HepG2 (cell line): Measurements from ENCODE around the gene SLC9A8. TPM values are rescaled to one million over a fixed set of nuclear protein-coding genes. Genes with fewer than 3 reads are reported as not detected.

Experiments used
- BHLHE40 ChIP-seq: IDR thresholded peaks from 2 replicates; pipeline ENCODE4 v1.6.1; 2011; ENCODE audit warnings: low read length, improper control_type of control experiment
- ETV5 ChIP-seq: IDR thresholded peaks from 2 replicates; pipeline ENCODE4 v1.6.1; 2018; ENCODE audit warnings: missing biosample characterization, missing genetic modification reagents, inconsistent platforms, borderline replicate concordance
- HNRNPUL1 ChIP-seq: fragments of 200-400 bp; formaldehyde crosslinking; IDR thresholded peaks from 2 replicates; pipeline ENCODE4 v1.6.1; 2017; ENCODE audit warnings: low read depth, mild to moderate bottlenecking, low read length, moderate library complexity
- JUN ChIP-seq: sonication (generic); formaldehyde crosslinking; IDR thresholded peaks from 2 replicates; pipeline ENCODE4 v1.4.0; 2020; ENCODE audit warnings: mild to moderate bottlenecking, missing genetic modification reagents
- JUNB ChIP-seq: sonication (generic); formaldehyde crosslinking; IDR thresholded peaks from 2 replicates; pipeline ENCODE4 v1.8.0; 2022; ENCODE audit warnings: missing genetic modification reagents, mild to moderate bottlenecking, borderline replicate concordance
- MED13 ChIP-seq: sonication (generic); formaldehyde crosslinking; IDR thresholded peaks from 2 replicates; pipeline ENCODE4 v1.5.0; 2020; ENCODE audit warnings: missing genetic modification reagents
- NFYB ChIP-seq: sonication (generic); formaldehyde crosslinking; IDR thresholded peaks from 2 replicates; pipeline ENCODE4 v1.4.0; 2020; ENCODE audit warnings: missing genetic modification reagents
- PCBP2 ChIP-seq: fragments of 200-400 bp; formaldehyde crosslinking; optimal IDR thresholded peaks from 2 replicates; pipeline ENCODE3; 2018; ENCODE audit warnings: low read length, low read depth; ENCODE audit not compliant: poor library complexity, severe bottlenecking
- PPARG ChIP-seq: conservative IDR thresholded peaks from 2 replicates; pipeline ENCODE4 v1.6.1; 2016; ENCODE audit warnings: missing biosample characterization, missing genetic modification reagents
- STAG1 ChIP-seq: sonication (generic); formaldehyde crosslinking; IDR thresholded peaks from 2 replicates; pipeline ENCODE4 v1.4.0; 2020; ENCODE audit warnings: missing genetic modification reagents
- TCF7L2 ChIP-seq: IDR thresholded peaks from 2 replicates; pipeline ENCODE4 v1.6.1; 2011; ENCODE audit warnings: mild to moderate bottlenecking, low read depth, low read length, moderate library complexity
- ZEB1 ChIP-seq: IDR thresholded peaks from 2 replicates; pipeline ENCODE4 v1.6.1; 2012; ENCODE audit warnings: mild to moderate bottlenecking, low read depth, inconsistent platforms; ENCODE audit not compliant: insufficient replicate concordance
- ZNF343 ChIP-seq: sonication (generic); formaldehyde crosslinking; IDR thresholded peaks from 2 replicates; pipeline ENCODE4 v1.4.0; 2020; ENCODE audit warnings: mild to moderate bottlenecking, missing genetic modification reagents
- ZNF430 ChIP-seq: sonication (generic); formaldehyde crosslinking; IDR thresholded peaks from 2 replicates; pipeline ENCODE4 v1.9.0; 2021; ENCODE audit warnings: mild to moderate bottlenecking, missing genetic modification reagents
- ZNF546 ChIP-seq: sonication (generic); formaldehyde crosslinking; conservative IDR thresholded peaks from 2 replicates; pipeline ENCODE4 v1.8.1; 2023; ENCODE audit warnings: mild to moderate bottlenecking, missing genetic modification reagents
- ZNF550 ChIP-seq: sonication (generic); formaldehyde crosslinking; IDR thresholded peaks from 2 replicates; pipeline ENCODE4 v1.4.0; 2020; ENCODE audit warnings: mild to moderate bottlenecking, missing genetic modification reagents, borderline replicate concordance
- ZZZ3 ChIP-seq: sonication (generic); formaldehyde crosslinking; IDR thresholded peaks from 2 replicates; pipeline ENCODE4 v1.4.0; 2020; ENCODE audit warnings: missing genetic modification reagents, mild to moderate bottlenecking, borderline replicate concordance
- polyA plus RNA-seq, 8 experiments: library from polyadenylated mRNA; depleted of rRNA in 3 of 8; stranded (reverse) in 7 of 8; unstranded in 1 of 8; fragments of >200 nt; fragmentation: Illumina TruSeq in 4 of 8; extraction: Trizol in 4 of 8; gene quantifications; 2 replicates each; pipeline versions ENCODE4 v1.2.1 to v1.2.3, GENCODE V29; 2011 to 2016; ENCODE audit warnings: low read depth in 4 of 8, missing spikeins in 1 of 8, mixed read lengths in 1 of 8; ENCODE audit not compliant: insufficient read depth in 1 of 8
- total RNA-seq, 5 experiments: library from RNA; depleted of rRNA; stranded (reverse); fragments of >200 nt; fragmentation: Illumina TruSeq; extraction: Trizol; gene quantifications; 2 replicates each; pipeline ENCODE4 v1.2.3, GENCODE V29; 2016; ENCODE audit warnings: low read depth in 1 of 5
- TF ChIP-seq, protein P1 (sequence below): sonication (generic); formaldehyde crosslinking; IDR thresholded peaks from 2 replicates; pipeline ENCODE4 v1.5.1; 2020; ENCODE audit warnings: missing genetic modification reagents, mild to moderate bottlenecking, borderline replicate concordance
- TF ChIP-seq, protein P2 (sequence below): sonication (generic); formaldehyde crosslinking; IDR thresholded peaks from 2 replicates; pipeline ENCODE4 v1.4.0; 2020; ENCODE audit warnings: missing genetic modification reagents; ENCODE audit errors: not compliant biosample characterization
- TF ChIP-seq, protein P3 (sequence below): IDR thresholded peaks from 2 replicates; pipeline ENCODE4 v1.6.1; 2016; ENCODE audit warnings: mild to moderate bottlenecking, missing biosample characterization, missing genetic modification reagents
- TF ChIP-seq, protein P4 (sequence below): fragments of 450-650 bp; IDR thresholded peaks from 2 replicates; pipeline ENCODE4 v1.6.1; 2016
- TF ChIP-seq, protein P5 (sequence below): IDR thresholded peaks from 2 replicates; pipeline ENCODE4 v1.6.1; 2016
- TF ChIP-seq, protein P6 (sequence below): sonication (generic); formaldehyde crosslinking; IDR thresholded peaks from 2 replicates; pipeline ENCODE4 v1.5.0; 2020; ENCODE audit warnings: mild to moderate bottlenecking, missing genetic modification reagents

Gene SLC9A8
- total and polyA plus RNA-seq, 2 of the 13 experiments (the other 11 are each of a cell fraction or from before 2014, with no cell fraction given) = 4.1 to 7.4 TPM

DNA sequence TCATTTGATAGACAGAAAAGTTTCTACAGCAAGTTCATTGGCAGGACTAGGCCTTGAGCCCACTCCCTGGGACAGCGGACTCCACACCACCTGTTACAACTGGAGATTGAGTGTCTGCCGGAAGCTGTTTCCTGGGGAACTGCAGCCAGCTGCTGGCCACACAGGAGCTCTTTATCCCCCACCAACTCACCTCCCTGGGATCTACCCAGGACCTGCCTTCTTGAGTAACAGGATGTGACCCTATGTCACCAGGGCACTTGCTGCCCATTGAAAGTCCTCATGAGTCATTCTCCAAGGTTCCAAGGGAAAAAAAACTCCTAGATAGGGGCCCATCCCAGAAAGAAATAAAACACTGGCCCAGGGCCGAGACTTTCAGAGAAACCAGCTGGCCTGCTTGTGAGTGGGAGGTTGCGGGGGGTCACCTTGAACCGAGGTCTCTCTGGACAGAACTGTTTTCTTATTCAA lies 37.4 kb upstream of the SLC9A8 start (continued):
- no peak for TF ChIP-seq PCBP2
- no peak for TF ChIP-seq ZEB1
- TF ChIP-seq, protein P1, sequence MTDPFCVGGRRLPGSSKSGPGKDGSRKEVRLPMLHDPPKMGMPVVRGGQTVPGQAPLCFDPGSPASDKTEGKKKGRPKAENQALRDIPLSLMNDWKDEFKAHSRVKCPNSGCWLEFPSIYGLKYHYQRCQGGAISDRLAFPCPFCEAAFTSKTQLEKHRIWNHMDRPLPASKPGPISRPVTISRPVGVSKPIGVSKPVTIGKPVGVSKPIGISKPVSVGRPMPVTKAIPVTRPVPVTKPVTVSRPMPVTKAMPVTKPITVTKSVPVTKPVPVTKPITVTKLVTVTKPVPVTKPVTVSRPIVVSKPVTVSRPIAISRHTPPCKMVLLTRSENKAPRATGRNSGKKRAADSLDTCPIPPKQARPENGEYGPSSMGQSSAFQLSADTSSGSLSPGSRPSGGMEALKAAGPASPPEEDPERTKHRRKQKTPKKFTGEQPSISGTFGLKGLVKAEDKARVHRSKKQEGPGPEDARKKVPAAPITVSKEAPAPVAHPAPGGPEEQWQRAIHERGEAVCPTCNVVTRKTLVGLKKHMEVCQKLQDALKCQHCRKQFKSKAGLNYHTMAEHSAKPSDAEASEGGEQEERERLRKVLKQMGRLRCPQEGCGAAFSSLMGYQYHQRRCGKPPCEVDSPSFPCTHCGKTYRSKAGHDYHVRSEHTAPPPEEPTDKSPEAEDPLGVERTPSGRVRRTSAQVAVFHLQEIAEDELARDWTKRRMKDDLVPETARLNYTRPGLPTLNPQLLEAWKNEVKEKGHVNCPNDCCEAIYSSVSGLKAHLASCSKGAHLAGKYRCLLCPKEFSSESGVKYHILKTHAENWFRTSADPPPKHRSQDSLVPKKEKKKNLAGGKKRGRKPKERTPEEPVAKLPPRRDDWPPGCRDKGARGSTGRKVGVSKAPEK = no peak
- peak; percentile 52 for TF ChIP-seq STAG1
- no peak for TF ChIP-seq JUNB (CRISPR knock-in tag)
- TF ChIP-seq NFYB (CRISPR knock-in tag) = peak; percentile 40; the same call in 1 of the 2 replicates
- peak; percentile 98 for TF ChIP-seq ETV5
- peak; percentile 59; the same call in 1 of the 2 replicates for TF ChIP-seq JUN (CRISPR knock-in tag)
- no peak for TF ChIP-seq MED13 (CRISPR knock-in tag)
- no peak for TF ChIP-seq TCF7L2
- TF ChIP-seq, protein P2, sequence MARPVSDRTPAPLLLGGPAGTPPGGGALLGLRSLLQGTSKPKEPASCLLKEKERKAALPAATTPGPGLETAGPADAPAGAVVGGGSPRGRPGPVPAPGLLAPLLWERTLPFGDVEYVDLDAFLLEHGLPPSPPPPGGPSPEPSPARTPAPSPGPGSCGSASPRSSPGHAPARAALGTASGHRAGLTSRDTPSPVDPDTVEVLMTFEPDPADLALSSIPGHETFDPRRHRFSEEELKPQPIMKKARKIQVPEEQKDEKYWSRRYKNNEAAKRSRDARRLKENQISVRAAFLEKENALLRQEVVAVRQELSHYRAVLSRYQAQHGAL = no peak
- no peak for TF ChIP-seq ZNF546 (CRISPR knock-in tag)
- TF ChIP-seq HNRNPUL1 = no peak
- TF ChIP-seq, protein P3, sequence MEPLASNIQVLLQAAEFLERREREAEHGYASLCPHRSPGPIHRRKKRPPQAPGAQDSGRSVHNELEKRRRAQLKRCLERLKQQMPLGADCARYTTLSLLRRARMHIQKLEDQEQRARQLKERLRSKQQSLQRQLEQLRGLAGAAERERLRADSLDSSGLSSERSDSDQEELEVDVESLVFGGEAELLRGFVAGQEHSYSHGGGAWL (CRISPR knock-in tag) = peak; percentile 67; the same call in 1 of the 2 replicates
- TF ChIP-seq ZZZ3 (CRISPR knock-in tag) = no peak
- TF ChIP-seq ZNF343 = no peak
- no peak; the same call in 1 of the 2 replicates for TF ChIP-seq ZNF430 (CRISPR knock-in tag)
- TF ChIP-seq, protein P4, sequence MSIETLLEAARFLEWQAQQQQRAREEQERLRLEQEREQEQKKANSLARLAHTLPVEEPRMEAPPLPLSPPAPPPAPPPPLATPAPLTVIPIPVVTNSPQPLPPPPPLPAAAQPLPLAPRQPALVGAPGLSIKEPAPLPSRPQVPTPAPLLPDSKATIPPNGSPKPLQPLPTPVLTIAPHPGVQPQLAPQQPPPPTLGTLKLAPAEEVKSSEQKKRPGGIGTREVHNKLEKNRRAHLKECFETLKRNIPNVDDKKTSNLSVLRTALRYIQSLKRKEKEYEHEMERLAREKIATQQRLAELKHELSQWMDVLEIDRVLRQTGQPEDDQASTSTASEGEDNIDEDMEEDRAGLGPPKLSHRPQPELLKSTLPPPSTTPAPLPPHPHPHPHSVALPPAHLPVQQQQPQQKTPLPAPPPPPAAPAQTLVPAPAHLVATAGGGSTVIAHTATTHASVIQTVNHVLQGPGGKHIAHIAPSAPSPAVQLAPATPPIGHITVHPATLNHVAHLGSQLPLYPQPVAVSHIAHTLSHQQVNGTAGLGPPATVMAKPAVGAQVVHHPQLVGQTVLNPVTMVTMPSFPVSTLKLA = no peak
- TF ChIP-seq, protein P5, sequence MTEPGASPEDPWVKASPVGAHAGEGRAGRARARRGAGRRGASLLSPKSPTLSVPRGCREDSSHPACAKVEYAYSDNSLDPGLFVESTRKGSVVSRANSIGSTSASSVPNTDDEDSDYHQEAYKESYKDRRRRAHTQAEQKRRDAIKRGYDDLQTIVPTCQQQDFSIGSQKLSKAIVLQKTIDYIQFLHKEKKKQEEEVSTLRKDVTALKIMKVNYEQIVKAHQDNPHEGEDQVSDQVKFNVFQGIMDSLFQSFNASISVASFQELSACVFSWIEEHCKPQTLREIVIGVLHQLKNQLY (CRISPR knock-in tag) = peak; percentile 74; the same call in 1 of the 2 replicates
- peak; percentile 79 for TF ChIP-seq PPARG
- TF ChIP-seq, protein P6, sequence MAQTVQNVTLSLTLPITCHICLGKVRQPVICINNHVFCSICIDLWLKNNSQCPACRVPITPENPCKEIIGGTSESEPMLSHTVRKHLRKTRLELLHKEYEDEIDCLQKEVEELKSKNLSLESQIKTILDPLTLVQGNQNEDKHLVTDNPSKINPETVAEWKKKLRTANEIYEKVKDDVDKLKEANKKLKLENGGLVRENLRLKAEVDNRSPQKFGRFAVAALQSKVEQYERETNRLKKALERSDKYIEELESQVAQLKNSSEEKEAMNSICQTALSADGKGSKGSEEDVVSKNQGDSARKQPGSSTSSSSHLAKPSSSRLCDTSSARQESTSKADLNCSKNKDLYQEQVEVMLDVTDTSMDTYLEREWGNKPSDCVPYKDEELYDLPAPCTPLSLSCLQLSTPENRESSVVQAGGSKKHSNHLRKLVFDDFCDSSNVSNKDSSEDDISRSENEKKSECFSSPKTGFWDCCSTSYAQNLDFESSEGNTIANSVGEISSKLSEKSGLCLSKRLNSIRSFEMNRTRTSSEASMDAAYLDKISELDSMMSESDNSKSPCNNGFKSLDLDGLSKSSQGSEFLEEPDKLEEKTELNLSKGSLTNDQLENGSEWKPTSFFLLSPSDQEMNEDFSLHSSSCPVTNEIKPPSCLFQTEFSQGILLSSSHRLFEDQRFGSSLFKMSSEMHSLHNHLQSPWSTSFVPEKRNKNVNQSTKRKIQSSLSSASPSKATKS = no peak
- peak; percentile 16; the same call in 1 of the 2 replicates for TF ChIP-seq BHLHE40
- no peak for TF ChIP-seq ZNF550 (CRISPR knock-in tag)
